OCI-LY7 (cell line): ENCODE measurements around the gene RAD51AP2. TPM values are rescaled to one million over a fixed set of nuclear protein-coding genes. Genes with fewer than 3 reads are reported as not detected.

ENCODE experiments used
- BruUV-seq: library from RNA; stranded (reverse); fragments of 400-500 nt; replicated peaks from 2 replicates; lab custom pipeline; 2021; lab: Mats Ljungman, UMichigan
- CTCF ChIA-PET: fragments of 300-600 bp; sonication (Branson Sonifier 250); formaldehyde crosslinking; loops from one replicate; lab custom pipeline; 2022; ENCODE audit warnings: antibody characterized with exemption; ENCODE audit not compliant: unreplicated experiment; lab: Charles Lee
- POLR2A ChIA-PET: fragments of 300-600 bp; sonication (Branson Sonifier 250); formaldehyde crosslinking; loops from one replicate; lab custom pipeline; 2022; ENCODE audit warnings: antibody characterized with exemption; lab: Charles Lee
- DNase-seq: peaks from one replicate; pipeline ENCODE4 v3.0.0-alpha.2; 2015; ENCODE audit warnings: low spot score
- H2AFZ ChIP-seq: fragments of 200-600 bp; sonication (generic), shearing (Covaris generic); 2 replicates; pipeline ENCODE4 v1.6.1; 2014; ENCODE audit warnings: mild to moderate bottlenecking, antibody characterized with exemption, low read length, moderate library complexity
- H3K27ac ChIP-seq: fragments of 200-600 bp; sonication (generic); 2 replicates; pipeline ENCODE4 v1.5.1; 2014; ENCODE audit warnings: mixed run types, low read depth, mild to moderate bottlenecking, moderate library complexity, low read length, inconsistent platforms; ENCODE audit not compliant: poor library complexity, severe bottlenecking
- H3K36me3 ChIP-seq: fragments of 200-600 bp; sonication (generic); 2 replicates; pipeline ENCODE4 v1.6.1; 2014; ENCODE audit warnings: mild to moderate bottlenecking, antibody characterized with exemption, low read length, moderate library complexity, mixed read lengths; ENCODE audit not compliant: insufficient read depth
- H3K4me1 ChIP-seq: fragments of 200-600 bp; sonication (generic); 2 replicates; pipeline ENCODE4 v1.5.1; 2014; ENCODE audit warnings: mild to moderate bottlenecking, low read length; ENCODE audit not compliant: insufficient read depth, poor library complexity, severe bottlenecking
- H3K4me2 ChIP-seq: fragments of 200-600 bp; sonication (generic); 2 replicates; pipeline ENCODE4 v1.6.1; 2014; ENCODE audit warnings: mild to moderate bottlenecking, low read length
- H3K4me3 ChIP-seq: fragments of 200-600 bp; sonication (generic); 2 replicates; pipeline ENCODE4 v1.5.1; 2014; ENCODE audit warnings: mild to moderate bottlenecking, low read depth, low read length; ENCODE audit not compliant: poor library complexity, severe bottlenecking
- H3K79me2 ChIP-seq: fragments of 200-600 bp; sonication (generic); 2 replicates; pipeline ENCODE4 v1.6.1; 2016; ENCODE audit warnings: low read depth, mild to moderate bottlenecking, low read length, moderate library complexity, mixed read lengths; ENCODE audit not compliant: insufficient read depth
- H3K9me2 ChIP-seq: fragments of 200-600 bp; sonication (generic); 2 replicates; pipeline ENCODE4 v1.6.1; 2016; ENCODE audit warnings: mild to moderate bottlenecking, low read length, mixed read lengths; ENCODE audit not compliant: insufficient read depth
- H3K9me3 ChIP-seq: fragments of 200-600 bp; sonication (generic); 2 replicates; pipeline ENCODE4 v1.6.1; 2014; ENCODE audit warnings: mild to moderate bottlenecking, mixed run types, low read length, mixed read lengths
- H4K20me1 ChIP-seq: fragments of 200-600 bp; sonication (generic); 2 replicates; pipeline ENCODE4 v1.6.1; 2014; ENCODE audit warnings: mild to moderate bottlenecking, antibody characterized with exemption, low read length, moderate library complexity, mixed read lengths; ENCODE audit not compliant: insufficient read depth
- CTCF ChIP-seq: fragments of 200-600 bp; sonication (generic); conservative IDR thresholded peaks from 2 replicates; pipeline ENCODE4 v1.5.1; 2014; ENCODE audit warnings: mild to moderate bottlenecking, antibody characterized with exemption, low read length, moderate library complexity, mixed read lengths
- EZH2phosphoT487 ChIP-seq: fragments of 200-600 bp; sonication (generic); IDR thresholded peaks from 2 replicates; pipeline ENCODE4 v1.6.1; 2018; ENCODE audit warnings: low read depth, borderline replicate concordance, mild to moderate bottlenecking, mixed run types, antibody characterized with exemption, low read length, moderate library complexity, mixed read lengths
- intact Hi-C: fragments of 100-400 bp; cut with micrococcal nuclease; formaldehyde crosslinking; loops from one replicate; pipeline ENCODE4 v1.10.0; 2022; ENCODE audit not compliant: unreplicated experiment
- total RNA-seq, 2 experiments: library from RNA; depleted of rRNA in 1 of 2; stranded (reverse); fragments of >200 nt in 1 of 2; shearing (Covaris generic) in 1 of 2; gene quantifications; 2 replicates each; pipeline ENCODE4 v1.2.3, GENCODE V29; 2014 to 2022

The RAD51AP2 gene
- total RNA-seq, 2 experiments from 2014 or later: 0.35 TPM; not detected in 1

- Histone ChIP-seq H3K4me3 (no peak overlapping the region), H4K20me1 (no peaks in the 10 kb centered on the region), H3K4me2 (no peak overlapping the region; the same call in 1 of the 2 replicates), H3K36me3 (no peaks in the 10 kb centered on the region), H3K4me1 (no peaks in the 10 kb centered on the region), H3K9me3 (no peaks in the 10 kb centered on the region), H3K27ac (no peak overlapping the region), H3K9me2 (no peaks in the 10 kb centered on the region), H3K79me2 (no peaks in the 10 kb centered on the region), H2AFZ (no peak overlapping the region)
- TF ChIP-seq EZH2phosphoT487 (peak; percentile 96), CTCF (no peak)
- no peak for DNase-seq
- intact Hi-C loops: no loop called here
- ChIA-PET POLR2A (interaction anchor here (1.1 to 1.8 kb wide), 2 partner anchors 15 to 90 kb away, joined by 3 to 4 read pairs; no protein-coding TSS in a partner anchor), CTCF (no interaction called here)
- no TSS peak for BruUV-seq
These were observed 20.0 kb upstream of the RAD51AP2 start for GRCh38 chr2:17538022-17538843.

GRCh38 chr2:17536416-17536815 is 18.2 kb upstream of the RAD51AP2 start:
- ChIA-PET POLR2A (no interaction called here), CTCF (no interaction called here)
- no peak overlapping the region for H3K27ac ChIP-seq
- no peak for DNase-seq
- H3K79me2 ChIP-seq: no peaks in the 10 kb centered on the region
- no peaks in the 10 kb centered on the region for H3K36me3 ChIP-seq
- H3K9me3 ChIP-seq: no peaks in the 10 kb centered on the region
- H3K4me3 ChIP-seq: no peak overlapping the region
- TF ChIP-seq EZH2phosphoT487 (no peak), CTCF (no peak)
- H2AFZ ChIP-seq: no peak overlapping the region
- H3K4me1 ChIP-seq: no peaks in the 10 kb centered on the region
- no peaks in the 10 kb centered on the region for H3K9me2 ChIP-seq
- intact Hi-C loops: no loop called here
- H3K4me2 ChIP-seq: no peak overlapping the region
- no TSS peak for BruUV-seq
- H4K20me1 ChIP-seq: no peaks in the 10 kb centered on the region

GRCh38 chr2:17533546-17533945 is 15.3 kb upstream of the RAD51AP2 start:
- BruUV-seq: no TSS peak
- H2AFZ ChIP-seq: no peak overlapping the region
- no peaks in the 10 kb centered on the region for H3K4me1 ChIP-seq
- no peaks in the 10 kb centered on the region for H4K20me1 ChIP-seq
- H3K79me2 ChIP-seq: no peaks in the 10 kb centered on the region
- H3K27ac ChIP-seq: no peak overlapping the region
- H3K36me3 ChIP-seq: no peaks in the 10 kb centered on the region
- CTCF ChIA-PET: no interaction called here
- no peaks in the 10 kb centered on the region for H3K9me3 ChIP-seq
- H3K4me3 ChIP-seq: no peak overlapping the region
- POLR2A ChIA-PET: interaction anchor here (0.6 kb wide), 1 partner anchor 208 kb away, joined by 4 read pairs; no protein-coding TSS in a partner anchor
- intact Hi-C loops: no loop called here
- DNase-seq: no peak
- no peaks in the 10 kb centered on the region for H3K9me2 ChIP-seq
- no peak for TF ChIP-seq EZH2phosphoT487
- no peak for TF ChIP-seq CTCF
- no peak overlapping the region for H3K4me2 ChIP-seq
